ENCODE results near the gene PROSER3. TPM values are rescaled to one million over a fixed set of nuclear protein-coding genes. Genes with fewer than 3 reads are reported as not detected.

PROSER3 gene
- total and polyA plus RNA-seq, 2 experiments from 2014 or later = 2.7 to 12.6 TPM

GRCh38 chr19:35729021-35729420, 29.0 kb upstream of the PROSER3 start:
- no peaks in the 10 kb centered on the region for H3K9me2 ChIP-seq (ENCODE audit: insufficient read depth)
- WGBS, 2 experiments (ENCODE audit: low coverage in 1 of 2, low lambda C conversion rate in 2 of 2, missing lambda C conversion rate in 2 of 2) = 92 to 94% methylated on average over 18 of the region's 18 CpGs
- no peaks in the 10 kb centered on the region for H3K4me1 ChIP-seq (ENCODE audit: insufficient read depth)
- peaks cover 30% of the 10 kb centered on the region; the same call in 1 of the 2 replicates for H3K36me3 ChIP-seq (ENCODE audit: low read depth)
- H4K20me1 ChIP-seq (ENCODE audit: insufficient read depth) = no peaks in the 10 kb centered on the region
- H3K27ac ChIP-seq = no peak overlapping the region
- no peak for DNase-seq
- no peak overlapping the region for H3K9ac ChIP-seq
- no peak for TF ChIP-seq EZH2 (IDR thresholded peaks at IDR 0.05; ENCODE audit: insufficient read depth, poor library complexity, severe bottlenecking)
- no peak for TF ChIP-seq EZH2phosphoT487 (IDR thresholded peaks at IDR 0.05; ENCODE audit: insufficient read depth, low read depth)
- no peaks in the 10 kb centered on the region for H3F3A ChIP-seq (ENCODE audit: insufficient read depth)
- no peak overlapping the region for H2AFZ ChIP-seq
- no peak overlapping the region for H3K4me2 ChIP-seq (ENCODE audit: unreplicated experiment)
- no peaks in the 10 kb centered on the region for H3K27me3 ChIP-seq (replicated peaks; ENCODE audit: insufficient read depth)
- in situ Hi-C loops (cut with MboI) = no loop called here
- H3K9me3 ChIP-seq (ENCODE audit: low read depth) = no peaks in the 10 kb centered on the region
- H3K79me2 ChIP-seq (ENCODE audit: insufficient read depth) = 0 out of 2 replicates have a peak, but pooled peaks cover 2% of the 10 kb centered on the region
- no peak overlapping the region for H3K4me3 ChIP-seq

GRCh38 chr19:35729763-35730162, 28.2 kb upstream of the PROSER3 start:
- H3K79me2 ChIP-seq (ENCODE audit: insufficient read depth) = no peaks in the 10 kb centered on the region
- no peaks in the 10 kb centered on the region for H4K20me1 ChIP-seq (ENCODE audit: insufficient read depth)
- H3K9ac ChIP-seq = no peak overlapping the region
- no peaks in the 10 kb centered on the region for H3K27me3 ChIP-seq (replicated peaks; ENCODE audit: insufficient read depth)
- no peaks in the 10 kb centered on the region for H3K4me1 ChIP-seq (ENCODE audit: insufficient read depth)
- no peak for DNase-seq
- no peak overlapping the region for H3K4me3 ChIP-seq
- H3F3A ChIP-seq (ENCODE audit: insufficient read depth) = no peaks in the 10 kb centered on the region
- WGBS, 2 experiments (ENCODE audit: low coverage in 1 of 2, low lambda C conversion rate in 2 of 2, missing lambda C conversion rate in 2 of 2) = 83 to 88% methylated on average over 9 to 11 of the region's 11 CpGs
- no peaks in the 10 kb centered on the region for H3K9me2 ChIP-seq (ENCODE audit: insufficient read depth)
- H3K9me3 ChIP-seq (ENCODE audit: low read depth) = no peaks in the 10 kb centered on the region
- TF ChIP-seq EZH2 (IDR thresholded peaks at IDR 0.05; ENCODE audit: insufficient read depth, poor library complexity, severe bottlenecking) (no peak), EZH2phosphoT487 (IDR thresholded peaks at IDR 0.05; ENCODE audit: insufficient read depth, low read depth) (no peak)
- no peak overlapping the region for H3K27ac ChIP-seq
- in situ Hi-C loops (cut with MboI) = no loop called here
- H2AFZ ChIP-seq = no peak overlapping the region
- H3K4me2 ChIP-seq (ENCODE audit: unreplicated experiment) = no peak overlapping the region
- peaks cover 22% of the 10 kb centered on the region; the same call in 1 of the 2 replicates for H3K36me3 ChIP-seq (ENCODE audit: low read depth)

- Histone ChIP-seq H3K9ac (no peak overlapping the region), H4K20me1 (ENCODE audit: insufficient read depth) (no peaks in the 10 kb centered on the region), H3K4me1 (ENCODE audit: insufficient read depth) (no peaks in the 10 kb centered on the region), H3K9me2 (ENCODE audit: insufficient read depth) (no peaks in the 10 kb centered on the region), H3K4me3 (no peak overlapping the region), H3K9me3 (ENCODE audit: low read depth) (no peaks in the 10 kb centered on the region), H3K27me3 (replicated peaks; ENCODE audit: insufficient read depth) (no peaks in the 10 kb centered on the region), H3F3A (ENCODE audit: insufficient read depth) (no peaks in the 10 kb centered on the region), H3K27ac (no peak overlapping the region), H3K79me2 (ENCODE audit: insufficient read depth) (no peaks in the 10 kb centered on the region), H2AFZ (no peak overlapping the region), H3K36me3 (ENCODE audit: low read depth) (peaks cover 17% of the 10 kb centered on the region; the same call in 1 of the 2 replicates), H3K4me2 (ENCODE audit: unreplicated experiment) (no peak overlapping the region)
- TF ChIP-seq EZH2phosphoT487 (IDR thresholded peaks at IDR 0.05; ENCODE audit: insufficient read depth, low read depth) (no peak), EZH2 (IDR thresholded peaks at IDR 0.05; ENCODE audit: insufficient read depth, poor library complexity, severe bottlenecking) (no peak)
- WGBS, 2 experiments (ENCODE audit: low coverage in 1 of 2, low lambda C conversion rate in 2 of 2, missing lambda C conversion rate in 2 of 2) = 93 to 94% methylated on average over 17 to 18 of the region's 18 CpGs
- in situ Hi-C loops (cut with MboI) = no loop called here
- no peak for DNase-seq
Observed at GRCh38 chr19:35730326-35730725, 27.6 kb upstream of the PROSER3 start.

GRCh38 chr19:35731353-35731752, 26.6 kb upstream of the PROSER3 start:
- H4K20me1 ChIP-seq (ENCODE audit: insufficient read depth) = no peaks in the 10 kb centered on the region
- no peaks in the 10 kb centered on the region for H3K9me3 ChIP-seq (ENCODE audit: low read depth)
- WGBS, 2 experiments (ENCODE audit: low coverage in 1 of 2, low lambda C conversion rate in 2 of 2, missing lambda C conversion rate in 2 of 2) = 88 to 94% methylated on average over 2 to 9 of the region's 9 CpGs
- H3K9me2 ChIP-seq (ENCODE audit: insufficient read depth) = no peaks in the 10 kb centered on the region
- DNase-seq = no peak
- no peaks in the 10 kb centered on the region for H3K79me2 ChIP-seq (ENCODE audit: insufficient read depth)
- no peak overlapping the region for H3K9ac ChIP-seq
- H3K4me1 ChIP-seq (ENCODE audit: insufficient read depth) = no peaks in the 10 kb centered on the region
- no peaks in the 10 kb centered on the region for H3F3A ChIP-seq (ENCODE audit: insufficient read depth)
- in situ Hi-C loops (cut with MboI) = no loop called here
- no peak overlapping the region for H2AFZ ChIP-seq
- H3K36me3 ChIP-seq (ENCODE audit: low read depth) = peaks cover 13% of the 10 kb centered on the region; the same call in 1 of the 2 replicates
- H3K27me3 ChIP-seq (replicated peaks; ENCODE audit: insufficient read depth) = no peaks in the 10 kb centered on the region
- H3K4me2 ChIP-seq (ENCODE audit: unreplicated experiment) = no peak overlapping the region
- no peak overlapping the region for H3K27ac ChIP-seq
- no peak for TF ChIP-seq EZH2phosphoT487 (IDR thresholded peaks at IDR 0.05; ENCODE audit: insufficient read depth, low read depth)
- H3K4me3 ChIP-seq = no peak overlapping the region
